CD4-positive, alpha-beta memory T cell (primary cell): ENCODE results near the gene BPIFB4. TPM values are rescaled to one million over a fixed set of nuclear protein-coding genes. Genes with fewer than 3 reads are reported as not detected.

Experiments used
- CTCF ChIA-PET: fragments of 350-600 bp; sonication (Branson Sonifier 250); formaldehyde crosslinking; loops from one replicate; lab custom pipeline; 2021; ENCODE audit warnings: inconsistent platforms; ENCODE audit not compliant: partially characterized antibody; lab: Charles Lee
- POLR2A ChIA-PET: fragments of 350-600 bp; sonication (Branson Sonifier 250); formaldehyde crosslinking; loops from one replicate; lab custom pipeline; 2021; ENCODE audit not compliant: partially characterized antibody; lab: Charles Lee
- DNase-seq, 5 donors: peaks; one replicate each; pipeline versions ENCODE4 v3.0.0 to v3.0.0-alpha.2; 2020 to 2022; ENCODE audit warnings: mixed read lengths in 1 of 5
- H3K27ac ChIP-seq: one replicate; pipeline ENCODE4 v1.7.0; 2013; ENCODE audit warnings: low read depth, low read length
- H3K27me3 ChIP-seq: 2 replicates; pipeline ENCODE4 v1.7.0; 2013; ENCODE audit warnings: mild to moderate bottlenecking, low read length, moderate library complexity; ENCODE audit not compliant: insufficient read depth
- H3K36me3 ChIP-seq: 2 replicates; pipeline ENCODE4 v1.7.0; 2013; ENCODE audit warnings: mild to moderate bottlenecking, low read length, moderate library complexity; ENCODE audit not compliant: insufficient read depth
- H3K4me1 ChIP-seq: 2 replicates; pipeline ENCODE4 v1.7.0; 2013; ENCODE audit warnings: mild to moderate bottlenecking, low read length, moderate library complexity; ENCODE audit not compliant: insufficient read depth
- H3K4me3 ChIP-seq, 2 donors: one replicate each; pipeline ENCODE4 v1.7.0; 2013; ENCODE audit warnings: low read length in 2 of 2, mild to moderate bottlenecking in 1 of 2
- H3K9me3 ChIP-seq, 2 donors: one replicate each; pipeline ENCODE4 v1.7.0; 2013; ENCODE audit warnings: low read length in 2 of 2, control low read depth in 1 of 2; ENCODE audit not compliant: control insufficient read depth in 1 of 2
- H3K27ac Mint-ChIP-seq, 7 donors: one replicate each; pipeline ENCODE4 v1.8.0; 2020 to 2021; ENCODE audit warnings: mixed read lengths in 7 of 7, mild to moderate bottlenecking in 6 of 7, inconsistent platforms in 3 of 7, moderate library complexity in 3 of 7
- H3K27me3 Mint-ChIP-seq, 2 donors: one replicate each; pipeline ENCODE4 v1.8.0; 2020 to 2021; ENCODE audit warnings: mixed read lengths in 2 of 2
- H3K36me3 Mint-ChIP-seq, 2 donors: one replicate each; pipeline ENCODE4 v1.8.0; 2020 to 2021; ENCODE audit warnings: mixed read lengths in 2 of 2, inconsistent platforms in 1 of 2, mild to moderate bottlenecking in 1 of 2
- H3K4me1 Mint-ChIP-seq, 4 donors: one replicate each; pipeline ENCODE4 v1.8.0; 2020 to 2021; ENCODE audit warnings: mixed read lengths in 4 of 4, mild to moderate bottlenecking in 1 of 4
- H3K4me3 Mint-ChIP-seq, 8 donors: one replicate each; pipeline ENCODE4 v1.8.0; 2020 to 2021; ENCODE audit warnings: mixed read lengths in 8 of 8, mild to moderate bottlenecking in 7 of 8, moderate library complexity in 6 of 8, inconsistent platforms in 3 of 8
- H3K9me3 Mint-ChIP-seq, 8 donors: one replicate each; pipeline ENCODE4 v1.8.0; 2020 to 2021; ENCODE audit warnings: mixed read lengths in 8 of 8, mild to moderate bottlenecking in 5 of 8, inconsistent platforms in 3 of 8, moderate library complexity in 1 of 8
- intact Hi-C: fragments of 100-400 bp; cut with micrococcal nuclease; formaldehyde crosslinking; loops from one replicate; pipeline ENCODE4 v1.15.1; 2023
- polyA plus RNA-seq, 2 donors: library from polyadenylated mRNA; unstranded; fragments of 300-500 nt; fragmentation: Illumina TruSeq; gene quantifications; one replicate each; pipeline ENCODE4 v1.2.3, GENCODE V29; 2021
- total RNA-seq, 2 experiments: library from RNA; stranded (reverse); gene quantifications; one replicate each; pipeline ENCODE4 v1.2.3, GENCODE V29; 2021

Gene BPIFB4
- total and polyA plus RNA-seq, 4 experiments from 2014 or later, result not detected

DNA sequence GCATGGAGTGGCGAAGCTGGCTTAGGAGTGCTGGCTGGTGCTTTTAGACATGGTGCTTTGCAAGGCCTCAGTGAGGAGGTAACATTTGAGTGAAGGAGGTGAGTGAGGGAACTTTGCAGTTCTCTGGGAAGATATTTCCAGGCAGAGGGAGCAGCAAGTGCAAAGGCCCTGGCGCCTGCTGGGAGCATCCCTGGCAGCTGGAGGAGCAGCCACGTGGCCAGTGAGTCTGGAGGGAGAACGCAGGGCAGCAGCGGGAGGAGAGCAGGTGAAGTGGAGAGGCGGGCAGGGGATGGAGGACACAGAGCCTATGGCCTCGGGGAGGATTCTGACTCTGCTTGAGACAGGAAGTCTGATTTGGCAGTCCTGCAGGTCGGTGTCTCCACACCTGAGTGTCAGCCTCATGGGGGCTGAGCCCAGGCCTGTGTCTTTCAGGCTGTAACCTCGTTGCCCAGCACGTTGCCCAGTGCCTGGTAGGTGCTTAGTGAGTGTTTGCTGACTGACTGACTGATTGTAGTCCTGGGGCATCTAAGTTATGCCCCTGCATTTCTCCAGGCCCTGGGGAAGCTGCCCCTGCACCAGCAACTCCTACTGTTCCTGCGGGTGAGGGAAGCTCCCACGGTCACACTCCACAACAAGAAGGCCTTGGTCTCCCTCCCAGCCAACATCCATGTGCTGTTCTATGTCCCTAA, 11.0 kb upstream of the BPIFB4 start:
- POLR2A ChIA-PET, result no interaction called here
- peak overlapping the region in 1 of 8 donors; percentile 37 for H3K4me3 Mint-ChIP-seq
- CTCF ChIA-PET, result no interaction called here
- no peaks in the 10 kb centered on the region for H3K36me3 ChIP-seq
- H3K4me3 ChIP-seq, result no peak overlapping the region
- H3K4me1 ChIP-seq, result no peaks in the 10 kb centered on the region
- peaks cover 6 to 13% (median 11%) of the 10 kb centered on the region in 4 donors for H3K4me1 Mint-ChIP-seq
- no peaks in the 10 kb centered on the region for H3K27me3 ChIP-seq
- no peaks in the 10 kb centered on the region for H3K9me3 Mint-ChIP-seq
- H3K36me3 Mint-ChIP-seq, result no peaks in the 10 kb centered on the region
- no peak for DNase-seq
- H3K9me3 ChIP-seq, result no peaks in the 10 kb centered on the region
- H3K27ac Mint-ChIP-seq, result peak overlapping the region in 5 of 7 donors; percentile 54 to 83 (median 76)
- intact Hi-C loops, result no loop called here
- no peak overlapping the region for H3K27ac ChIP-seq
- no peaks in the 10 kb centered on the region for H3K27me3 Mint-ChIP-seq

DNA sequence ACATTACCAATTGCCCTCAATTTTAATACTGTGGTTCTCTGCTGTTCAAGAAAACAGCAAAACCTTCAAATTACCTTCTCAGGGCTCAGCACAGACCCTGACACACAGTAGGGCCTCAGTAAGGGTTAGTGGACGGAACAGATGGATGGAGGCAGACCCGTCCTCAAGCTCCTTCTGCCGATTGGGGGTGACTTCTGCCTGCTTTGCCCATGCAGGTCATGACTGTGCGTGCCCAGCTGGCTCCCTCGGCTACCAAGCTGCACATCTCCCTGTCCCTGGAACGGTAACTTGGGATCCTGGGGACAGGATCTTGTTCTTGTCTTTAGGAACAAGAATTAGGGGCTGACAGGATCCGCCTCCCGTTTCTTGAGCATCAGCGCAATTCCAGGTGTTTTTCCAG, 9.8 kb upstream of the BPIFB4 start:
- Histone ChIP-seq H3K9me3 (no peaks in the 10 kb centered on the region), H3K4me1 (no peaks in the 10 kb centered on the region), H3K4me3 (no peak overlapping the region), H3K36me3 (no peaks in the 10 kb centered on the region), H3K27me3 (no peaks in the 10 kb centered on the region), H3K27ac (no peak overlapping the region)
- Mint-ChIP-seq H3K27ac (peak overlapping the region in 3 of 7 donors; percentile 9 to 80 (median 55)), H3K4me1 (peaks cover 6 to 15% (median 11%) of the 10 kb centered on the region in 4 donors), H3K9me3 (no peaks in the 10 kb centered on the region), H3K36me3 (no peaks in the 10 kb centered on the region), H3K4me3 (no peak overlapping the region), H3K27me3 (no peaks in the 10 kb centered on the region)
- no peak for DNase-seq
- POLR2A ChIA-PET, result no interaction called here
- intact Hi-C loops, result no loop called here
- CTCF ChIA-PET, result no interaction called here

DNA sequence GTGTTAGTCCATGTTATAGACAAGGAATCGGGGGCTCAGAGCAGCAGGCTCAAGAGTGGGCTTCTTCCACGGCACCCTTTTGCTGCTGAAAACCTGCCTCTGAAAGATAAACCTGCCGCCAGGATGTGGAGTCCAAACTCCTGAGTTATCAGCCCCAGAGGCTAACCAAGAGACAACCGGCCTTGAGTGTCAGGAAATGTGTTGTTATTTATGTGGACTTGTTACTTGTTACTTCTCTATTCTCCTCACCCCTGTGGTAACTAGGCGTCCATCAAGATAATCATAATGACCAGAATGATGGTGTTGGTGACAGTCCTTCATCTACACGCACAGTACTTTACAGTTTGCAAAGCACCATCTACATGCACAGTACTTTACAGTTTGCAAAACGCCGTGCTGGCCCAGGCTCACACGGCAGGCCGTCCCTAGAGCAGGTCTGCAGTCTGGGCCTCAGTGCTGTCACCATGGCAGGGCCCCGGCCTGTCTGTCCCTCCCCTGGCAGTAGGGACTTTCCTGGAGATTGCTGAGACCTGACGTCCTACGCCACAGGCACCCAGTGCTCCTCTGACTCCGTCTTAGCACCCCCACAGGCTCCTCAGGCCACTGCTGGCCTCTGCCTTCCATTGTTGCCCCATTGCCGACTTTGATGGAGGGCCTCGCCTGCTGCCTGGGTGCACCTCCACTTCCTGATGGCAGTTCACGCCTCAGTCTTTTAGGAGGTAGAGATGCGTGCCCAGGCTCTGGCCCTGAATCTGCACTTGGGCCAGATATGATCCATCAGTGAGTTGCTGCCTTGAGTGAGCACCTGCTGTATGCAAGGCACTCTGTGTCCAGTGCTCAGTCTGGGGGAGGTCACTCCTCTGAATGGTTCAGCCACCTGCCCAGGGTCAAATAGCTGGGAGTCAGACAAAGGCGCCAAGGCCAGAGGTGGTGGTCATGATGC, 9.1 kb upstream of the BPIFB4 start:
- POLR2A ChIA-PET, result no interaction called here
- no peaks in the 10 kb centered on the region for H3K9me3 ChIP-seq
- no peak overlapping the region for H3K27ac ChIP-seq
- H3K27me3 ChIP-seq, result no peaks in the 10 kb centered on the region
- no peaks in the 10 kb centered on the region for H3K36me3 ChIP-seq
- Mint-ChIP-seq H3K9me3 (no peaks in the 10 kb centered on the region), H3K36me3 (no peaks in the 10 kb centered on the region), H3K27ac (peak overlapping the region in 1 of 7 donors; percentile 29), H3K4me1 (peaks cover 6 to 16% (median 10%) of the 10 kb centered on the region in 4 donors), H3K4me3 (no peak overlapping the region), H3K27me3 (no peaks in the 10 kb centered on the region)
- H3K4me1 ChIP-seq, result no peaks in the 10 kb centered on the region
- no peak overlapping the region for H3K4me3 ChIP-seq
- no peak for DNase-seq
- CTCF ChIA-PET, result no interaction called here
- intact Hi-C loops, result no loop called here

DNA sequence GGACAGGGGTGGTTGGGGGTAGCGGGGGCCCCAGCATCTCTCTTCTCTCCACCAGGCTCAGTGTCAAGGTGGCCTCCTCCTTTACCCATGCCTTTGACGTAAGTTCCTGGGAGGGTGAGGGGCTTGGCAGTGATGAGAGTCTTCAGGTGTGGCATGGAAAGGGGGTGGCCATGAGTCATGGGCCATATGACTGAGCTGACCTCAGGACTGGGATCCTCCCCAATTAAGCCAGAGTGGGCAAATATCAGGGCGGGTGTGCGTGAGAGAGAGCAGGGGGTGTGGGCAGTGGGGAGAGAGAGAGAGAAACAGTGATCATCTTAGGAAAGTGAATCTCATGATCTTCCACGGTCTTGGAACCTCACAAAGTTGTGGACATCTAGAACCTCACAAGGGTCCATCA, 8.2 kb upstream of the BPIFB4 start:
- intact Hi-C loops, result no loop called here
- Mint-ChIP-seq H3K27ac (peak overlapping the region in 1 of 7 donors; percentile 70), H3K36me3 (no peaks in the 10 kb centered on the region), H3K4me3 (no peak overlapping the region), H3K4me1 (peaks cover 6 to 18% (median 10%) of the 10 kb centered on the region in 4 donors), H3K9me3 (no peaks in the 10 kb centered on the region), H3K27me3 (no peaks in the 10 kb centered on the region)
- no peaks in the 10 kb centered on the region for H3K27me3 ChIP-seq
- ChIA-PET POLR2A (no interaction called here), CTCF (interaction anchor here (1.4 kb wide), 1 partner anchor 169 kb away, joined by 5 read pairs; no protein-coding TSS in a partner anchor)
- no peaks in the 10 kb centered on the region for H3K9me3 ChIP-seq
- no peak for DNase-seq
- no peak overlapping the region for H3K27ac ChIP-seq
- no peaks in the 10 kb centered on the region for H3K36me3 ChIP-seq
- no peaks in the 10 kb centered on the region for H3K4me1 ChIP-seq
- no peak overlapping the region for H3K4me3 ChIP-seq

DNA sequence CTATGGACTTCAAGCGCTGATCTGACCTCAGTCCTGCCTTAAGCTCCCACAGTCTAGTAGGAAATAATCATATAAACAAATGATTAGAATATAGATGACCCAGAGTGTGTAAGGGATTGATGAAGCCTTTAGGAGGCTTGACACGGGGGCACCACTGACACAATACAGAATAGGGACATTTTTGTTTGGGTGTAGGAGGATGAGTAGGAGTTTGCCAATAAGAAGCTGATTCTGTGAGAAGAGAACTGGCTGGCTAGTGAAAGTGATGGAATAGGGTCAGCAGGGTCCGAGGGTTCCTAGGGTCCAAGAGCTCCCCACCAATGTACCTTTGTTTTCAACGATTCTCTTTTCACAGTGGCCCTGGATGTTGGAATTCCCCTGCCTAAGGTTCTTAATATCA, 7.1 kb upstream of the BPIFB4 start:
- no peak for DNase-seq
- ChIA-PET CTCF (interaction anchor here (1.4 kb wide), 1 partner anchor 170 kb away, joined by 5 read pairs; no protein-coding TSS in a partner anchor), POLR2A (no interaction called here)
- no peak overlapping the region for H3K27ac Mint-ChIP-seq
- intact Hi-C loops, result no loop called here
- H3K4me3 Mint-ChIP-seq, result no peak overlapping the region
- H3K4me1 Mint-ChIP-seq, result peaks cover 6 to 22% (median 13%) of the 10 kb centered on the region in 4 donors
- no peaks in the 10 kb centered on the region for H3K4me1 ChIP-seq
- H3K27me3 Mint-ChIP-seq, result no peaks in the 10 kb centered on the region
- H3K9me3 ChIP-seq, result no peaks in the 10 kb centered on the region
- no peaks in the 10 kb centered on the region for H3K36me3 Mint-ChIP-seq
- no peaks in the 10 kb centered on the region for H3K27me3 ChIP-seq
- H3K4me3 ChIP-seq, result no peak overlapping the region
- no peaks in the 10 kb centered on the region for H3K36me3 ChIP-seq
- no peak overlapping the region for H3K27ac ChIP-seq
- H3K9me3 Mint-ChIP-seq, result no peaks in the 10 kb centered on the region

DNA sequence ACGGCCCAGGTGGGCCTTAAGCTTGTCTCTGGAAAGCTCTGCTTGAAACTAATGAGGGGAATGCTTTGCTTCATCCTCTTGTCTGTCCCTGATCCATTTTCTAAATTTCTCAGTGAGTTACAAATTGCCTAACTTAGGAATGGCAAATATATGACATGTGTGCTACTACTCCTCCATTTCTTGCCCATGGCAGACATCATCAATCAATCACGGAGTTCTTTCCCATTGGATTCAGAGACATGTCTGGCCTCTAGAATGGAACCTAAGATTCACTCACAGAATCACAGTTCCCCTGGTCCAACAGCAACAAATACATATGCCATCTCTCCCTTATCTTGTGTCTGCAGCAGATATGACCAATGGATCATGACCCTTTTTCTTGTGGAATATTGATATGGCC, 6.6 kb upstream of the BPIFB4 start:
- no peaks in the 10 kb centered on the region for H3K36me3 Mint-ChIP-seq
- no peaks in the 10 kb centered on the region for H3K27me3 Mint-ChIP-seq
- H3K9me3 ChIP-seq, result no peaks in the 10 kb centered on the region
- H3K27me3 ChIP-seq, result no peaks in the 10 kb centered on the region
- intact Hi-C loops, result no loop called here
- H3K4me1 ChIP-seq, result no peaks in the 10 kb centered on the region
- no peak overlapping the region for H3K27ac Mint-ChIP-seq
- H3K9me3 Mint-ChIP-seq, result no peaks in the 10 kb centered on the region
- POLR2A ChIA-PET, result no interaction called here
- peaks cover 6 to 21% (median 12%) of the 10 kb centered on the region in 4 donors for H3K4me1 Mint-ChIP-seq
- H3K36me3 ChIP-seq, result no peaks in the 10 kb centered on the region
- DNase-seq, result no peak
- no peak overlapping the region for H3K4me3 Mint-ChIP-seq
- H3K27ac ChIP-seq, result no peak overlapping the region
- CTCF ChIA-PET, result no interaction called here
- H3K4me3 ChIP-seq, result no peak overlapping the region

DNA sequence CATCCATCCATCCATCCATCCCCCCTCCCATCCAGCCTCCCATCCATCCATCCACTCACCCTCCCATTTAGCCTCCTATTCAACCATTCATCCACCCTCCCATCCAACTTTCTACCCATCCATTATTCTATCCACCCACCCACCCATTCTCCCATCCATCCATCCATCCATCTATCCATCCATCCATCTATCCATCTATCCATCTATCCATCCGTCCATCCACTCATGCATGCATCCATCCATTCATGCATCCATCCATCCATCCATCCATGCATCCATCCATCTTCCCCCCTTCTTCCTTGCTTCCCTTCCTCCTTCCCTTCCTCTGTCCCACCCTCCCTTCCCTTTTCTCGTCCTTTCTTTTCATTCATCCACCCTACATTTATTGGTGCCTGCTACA, 4.8 kb upstream of the BPIFB4 start:
- Mint-ChIP-seq H3K4me3 (no peak overlapping the region), H3K9me3 (no peaks in the 10 kb centered on the region), H3K4me1 (peaks cover 0 to 13% (median 5%) of the 10 kb centered on the region in 4 donors), H3K36me3 (no peaks in the 10 kb centered on the region), H3K27ac (peak overlapping the region in 2 of 7 donors; percentile 29 to 68), H3K27me3 (no peaks in the 10 kb centered on the region)
- ChIA-PET CTCF (interaction anchor here (0.7 to 6.0 kb wide), 3 partner anchors 172 to 173 kb away, joined by 3 to 32 read pairs (median 3); no protein-coding TSS in a partner anchor), POLR2A (no interaction called here)
- no peaks in the 10 kb centered on the region for H3K27me3 ChIP-seq
- H3K27ac ChIP-seq, result no peak overlapping the region
- H3K9me3 ChIP-seq, result no peaks in the 10 kb centered on the region
- intact Hi-C loops, result no loop called here
- no peak for DNase-seq
- no peaks in the 10 kb centered on the region for H3K36me3 ChIP-seq
- no peak overlapping the region for H3K4me3 ChIP-seq
- H3K4me1 ChIP-seq, result no peaks in the 10 kb centered on the region
